HUES48 (cell line): ENCODE measurements around the gene NUDCD2.

Source experiments
- H3K27ac ChIP-seq: one replicate; pipeline ENCODE4 v1.7.0; 2013; ENCODE audit warnings: low read depth, low read length, inconsistent platforms
- H3K27me3 ChIP-seq: 2 replicates; pipeline ENCODE4 v1.6.1; 2013; ENCODE audit warnings: mild to moderate bottlenecking, low read length; ENCODE audit not compliant: control insufficient read depth, insufficient read depth
- H3K36me3 ChIP-seq: 2 replicates; pipeline ENCODE4 v1.6.1; 2013; ENCODE audit warnings: low read length; ENCODE audit not compliant: control insufficient read depth, insufficient read depth
- H3K4me1 ChIP-seq: 2 replicates; pipeline ENCODE4 v1.6.1; 2013; ENCODE audit warnings: mild to moderate bottlenecking, low read length; ENCODE audit not compliant: control insufficient read depth, insufficient read depth
- H3K4me3 ChIP-seq: 2 replicates; pipeline ENCODE4 v1.5.1; 2013; ENCODE audit warnings: mild to moderate bottlenecking, low read depth, low read length
- H3K9ac ChIP-seq: 2 replicates; pipeline ENCODE4 v1.6.1; 2013; ENCODE audit warnings: mild to moderate bottlenecking, low read depth, low read length, moderate library complexity
- H3K9me3 ChIP-seq: 2 replicates; pipeline ENCODE4 v1.6.1; 2013; ENCODE audit warnings: low read length; ENCODE audit not compliant: control insufficient read depth, insufficient read depth

The NUDCD2 gene

GRCh38 chr5:163447191-163447590 is 12.7 kb downstream of the NUDCD2 start:
- Histone ChIP-seq H3K27ac (no peak overlapping the region), H3K36me3 (peaks cover 87% of the 10 kb centered on the region), H3K9ac (no peak overlapping the region), H3K27me3 (no peaks in the 10 kb centered on the region), H3K4me1 (no peaks in the 10 kb centered on the region), H3K9me3 (no peaks in the 10 kb centered on the region), H3K4me3 (no peak overlapping the region)

DNA sequence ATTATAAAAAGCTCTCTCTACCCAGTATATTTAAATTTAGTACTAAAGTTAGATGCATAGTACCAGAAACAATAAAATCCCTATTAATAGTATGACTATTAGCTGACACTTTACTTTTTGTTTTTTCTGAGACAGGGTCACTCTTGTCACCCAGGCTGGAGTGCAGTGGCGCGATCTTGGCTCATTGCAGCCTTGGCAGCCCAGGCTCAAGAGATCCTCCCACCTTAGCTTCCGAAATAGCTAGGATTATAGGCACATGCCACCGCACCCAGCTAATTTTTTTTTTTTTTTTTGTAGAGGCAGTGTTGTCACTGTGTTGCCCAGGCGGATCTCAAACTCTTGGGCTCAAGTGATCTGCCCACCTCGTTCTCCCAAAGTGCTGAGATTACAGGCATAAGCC is 14.6 kb downstream of the NUDCD2 start:
- Histone ChIP-seq H3K27me3 (no peaks in the 10 kb centered on the region), H3K4me1 (no peaks in the 10 kb centered on the region), H3K36me3 (peaks cover 93% of the 10 kb centered on the region), H3K27ac (no peak overlapping the region), H3K4me3 (no peak overlapping the region), H3K9ac (no peak overlapping the region), H3K9me3 (no peaks in the 10 kb centered on the region)

GRCh38 chr5:163444526-163444925 is 15.4 kb downstream of the NUDCD2 start:
- H3K9me3 ChIP-seq: no peaks in the 10 kb centered on the region
- H3K9ac ChIP-seq: no peak overlapping the region
- H3K36me3 ChIP-seq: peaks cover 98% of the 10 kb centered on the region

GRCh38 chr5:163440954-163441353 is 18.9 kb downstream of the NUDCD2 start:
- no peaks in the 10 kb centered on the region for H3K27me3 ChIP-seq
- H3K36me3 ChIP-seq: peaks cover 70% of the 10 kb centered on the region
- no peak overlapping the region for H3K27ac ChIP-seq
- H3K9me3 ChIP-seq: no peaks in the 10 kb centered on the region
- H3K4me3 ChIP-seq: no peak overlapping the region
- no peak overlapping the region for H3K9ac ChIP-seq
- peaks cover 20% of the 10 kb centered on the region for H3K4me1 ChIP-seq

More at GRCh38 chr5:163444526-163444925, 15.4 kb downstream of the NUDCD2 start:
- H3K27me3 ChIP-seq: no peaks in the 10 kb centered on the region
- H3K4me1 ChIP-seq: 0 out of 2 replicates have a peak, but pooled peaks cover 5% of the 10 kb centered on the region
- no peak overlapping the region for H3K27ac ChIP-seq
- no peak overlapping the region for H3K4me3 ChIP-seq

DNA sequence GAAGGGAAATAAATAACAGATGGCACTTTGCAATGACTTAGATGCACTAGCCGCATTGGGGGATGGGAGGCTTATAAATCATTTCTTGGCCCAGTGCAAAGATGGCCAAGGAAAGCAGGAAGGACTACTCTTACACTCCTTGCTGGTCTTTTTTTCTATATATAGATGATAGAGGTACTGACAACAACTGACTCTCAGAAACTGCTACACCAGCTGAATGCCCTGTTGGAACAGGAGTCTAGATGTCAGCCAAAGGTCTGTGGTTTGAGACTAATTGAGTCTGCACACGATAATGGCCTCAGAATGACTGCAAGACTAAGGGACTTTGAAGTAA is 20.8 kb downstream of the NUDCD2 start:
- Histone ChIP-seq H3K27me3 (no peaks in the 10 kb centered on the region), H3K9me3 (no peaks in the 10 kb centered on the region), H3K27ac (no peak overlapping the region), H3K36me3 (peaks cover 51% of the 10 kb centered on the region), H3K4me3 (peak overlapping the region; percentile 93), H3K4me1 (peaks cover 20% of the 10 kb centered on the region), H3K9ac (peak overlapping the region; percentile 8; the same call in 1 of the 2 replicates)

- Histone ChIP-seq H3K9ac (peak within 1 kb of the TSS; percentile 94), H3K4me3 (peak within 1 kb of the TSS; percentile 93), H3K27ac (peak within 1 kb of the TSS; percentile 100), H3K4me1 (peaks cover 20% of the 10 kb centered on the region), H3K27me3 (no peaks in the 10 kb centered on the region), H3K9me3 (no peaks in the 10 kb centered on the region), H3K36me3 (peaks cover 37% of the 10 kb centered on the region)
Measured at GRCh38 chr5:163437309-163438182, 22.4 kb downstream of the NUDCD2 start, which contains the start of gene CCNG1. Gene CCNG1 (plus strand): TSS chr5:163437595. CDS start chr5:163439257, 1,662 bp downstream.

DNA sequence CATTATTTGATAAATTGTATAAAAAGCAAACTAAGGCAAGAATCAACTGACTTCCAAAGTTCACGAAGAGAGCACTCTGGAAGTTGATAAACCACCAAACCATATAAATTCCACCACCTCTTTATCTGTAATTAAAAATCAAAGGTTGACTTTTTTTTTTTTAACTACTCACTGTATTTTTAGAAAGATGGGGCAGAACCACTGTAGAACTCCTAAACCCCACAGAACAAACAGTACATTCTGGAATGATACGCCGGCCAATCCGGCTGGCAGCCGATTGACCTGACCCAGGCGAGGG is 22.9 kb downstream of the NUDCD2 start:
- H3K36me3 ChIP-seq: peaks cover 32% of the 10 kb centered on the region
- H3K27me3 ChIP-seq: no peaks in the 10 kb centered on the region
- H3K9me3 ChIP-seq: no peaks in the 10 kb centered on the region
- peak overlapping the region; percentile 93 for H3K4me3 ChIP-seq
- H3K27ac ChIP-seq: peak overlapping the region; percentile 82
- peaks cover 20% of the 10 kb centered on the region for H3K4me1 ChIP-seq
- peak overlapping the region; percentile 50 for H3K9ac ChIP-seq

- H3K9me3 ChIP-seq: no peaks in the 10 kb centered on the region
- H3K27ac ChIP-seq: peak overlapping the region; percentile 82
- H3K36me3 ChIP-seq: peaks cover 27% of the 10 kb centered on the region
- peaks cover 20% of the 10 kb centered on the region for H3K4me1 ChIP-seq
- H3K27me3 ChIP-seq: no peaks in the 10 kb centered on the region
- peak overlapping the region; percentile 50 for H3K9ac ChIP-seq
- peak overlapping the region; percentile 93 for H3K4me3 ChIP-seq
Measured at GRCh38 chr5:163436515-163436914, 23.4 kb downstream of the NUDCD2 start.

DNA sequence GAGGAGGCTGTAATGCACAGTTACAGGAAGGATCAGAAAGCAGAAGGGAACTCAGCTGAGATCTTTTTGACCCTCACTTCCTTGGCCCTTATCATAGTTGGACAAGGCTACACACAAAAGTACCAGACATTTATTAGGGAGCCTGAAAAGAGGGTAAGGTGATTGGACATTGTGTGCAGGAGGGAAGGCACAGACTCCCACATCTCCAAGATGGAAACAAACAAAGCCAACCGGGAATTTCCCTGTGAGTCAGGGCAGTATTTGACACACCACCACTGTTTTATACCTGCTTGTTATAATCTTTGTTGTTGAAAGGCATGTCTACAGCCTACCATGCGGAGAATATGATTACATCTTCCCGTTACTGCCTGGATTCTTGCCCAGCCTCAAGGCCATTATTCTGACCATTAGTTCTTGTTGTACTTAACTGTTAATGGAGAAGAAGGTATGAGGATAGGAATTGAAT is 25.5 kb downstream of the NUDCD2 start:
- Histone ChIP-seq H3K9ac (no peak overlapping the region), H3K36me3 (peaks cover 6% of the 10 kb centered on the region), H3K27ac (no peak overlapping the region), H3K4me3 (no peak overlapping the region), H3K27me3 (no peaks in the 10 kb centered on the region), H3K9me3 (no peaks in the 10 kb centered on the region), H3K4me1 (peaks cover 15% of the 10 kb centered on the region)

DNA sequence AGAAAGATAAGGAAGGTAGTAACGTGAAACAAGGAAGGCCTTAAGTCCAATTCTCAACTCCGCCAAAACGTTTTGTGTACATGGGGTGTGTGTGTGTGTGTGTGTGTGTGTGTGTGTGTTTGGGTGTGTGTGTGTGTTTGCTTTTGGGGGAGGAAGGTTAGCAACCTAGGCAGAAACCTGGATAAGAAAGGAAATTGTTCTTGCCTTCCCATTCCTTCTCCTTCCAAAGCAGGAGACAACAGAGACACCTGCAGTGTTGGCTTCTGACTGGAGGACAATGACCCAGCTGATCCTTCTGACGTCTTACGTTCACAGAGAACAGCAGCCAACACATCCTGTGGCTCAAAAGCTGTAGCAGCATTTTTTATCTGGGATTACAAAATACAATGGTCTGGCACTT is 26.6 kb downstream of the NUDCD2 start:
- Histone ChIP-seq H3K9me3 (no peaks in the 10 kb centered on the region), H3K27ac (peak overlapping the region; percentile 2), H3K9ac (no peak overlapping the region), H3K27me3 (no peaks in the 10 kb centered on the region), H3K4me3 (no peak overlapping the region), H3K36me3 (no peaks in the 10 kb centered on the region), H3K4me1 (peaks cover 9% of the 10 kb centered on the region)

GRCh38 chr5:163432544-163432943 is 27.4 kb downstream of the NUDCD2 start:
- no peak overlapping the region for H3K9ac ChIP-seq
- no peak overlapping the region for H3K4me3 ChIP-seq
- peaks cover 9% of the 10 kb centered on the region for H3K4me1 ChIP-seq
- no peaks in the 10 kb centered on the region for H3K36me3 ChIP-seq
- H3K27ac ChIP-seq: no peak overlapping the region
- no peaks in the 10 kb centered on the region for H3K27me3 ChIP-seq
- no peaks in the 10 kb centered on the region for H3K9me3 ChIP-seq
